ENCODE data around the gene MBD3L5. TPM values are rescaled to one million over a fixed set of nuclear protein-coding genes. Genes with fewer than 3 reads are reported as not detected.

MBD3L5 gene
- total and polyA plus RNA-seq, 7 experiments from 2014 or later: not detected

DNA sequence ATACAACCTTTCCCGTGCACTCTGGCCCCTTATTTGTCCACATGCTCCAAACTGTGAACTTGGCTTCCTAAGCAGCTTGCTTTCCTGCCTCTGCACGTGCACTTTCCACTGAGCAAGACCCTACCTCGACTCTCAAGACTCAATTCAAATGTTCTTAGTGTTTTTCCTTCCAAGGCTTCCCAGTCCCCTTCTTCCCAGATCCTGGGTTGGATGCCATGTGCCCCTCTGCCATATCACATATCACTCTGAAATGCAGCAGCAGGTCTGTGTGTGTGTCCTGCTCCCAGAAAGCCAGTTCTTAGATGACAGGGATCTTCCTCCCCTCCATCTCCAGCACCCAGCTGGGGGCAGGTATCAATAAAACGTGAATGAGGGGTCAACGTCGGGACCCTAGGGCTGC, 42.2 kb downstream of the MBD3L5 start:
- Histone ChIP-seq H3K36me3 (ENCODE audit: control insufficient read depth in 2 of 3, insufficient read depth in 3 of 3, low read length in 3 of 3) (peaks cover 32 to 69% (median 40%) of the 10 kb centered on the region in 3 experiments), H3K27me3 (ENCODE audit: control insufficient read depth in 2 of 2, insufficient read depth in 2 of 2, low read length in 2 of 2) (no peaks in the 10 kb centered on the region), H3K4me1 (ENCODE audit: control insufficient read depth in 2 of 2, insufficient read depth in 2 of 2, low read length in 2 of 2) (peaks cover 14% of the 10 kb centered on the region in 2 donors), H3K9me3 (ENCODE audit: control insufficient read depth in 2 of 3, low read length in 3 of 3) (peaks cover 0 to 14% (median 7%) of the 10 kb centered on the region in 3 experiments), H3K4me3 (ENCODE audit: low read length) (no peak overlapping the region), H3K27ac (ENCODE audit: low read depth, low read length) (no peak overlapping the region)
- intact Hi-C loops (cut with micrococcal nuclease): no loop called here
- Mint-ChIP-seq H3K27ac (peak overlapping the region in 5 of 9 donors; percentile 27 to 75 (median 38)), H3K9me3 (peaks cover 0 to 27% (median 16%) of the 10 kb centered on the region in 11 donors), H3K27me3 (no peaks in the 10 kb centered on the region), H3K4me1 (peaks cover 7 to 43% (median 21%) of the 10 kb centered on the region in 7 donors), H3K4me3 (peak overlapping the region in 9 of 10 donors; percentile 21 to 81 (median 59)), H3K36me3 (peaks cover 7 to 63% (median 44%) of the 10 kb centered on the region in 5 donors)
- ChIA-PET POLR2A (interaction anchor here (1.2 to 1.7 kb wide), 2 partner anchors 14 to 20 kb away, joined by 3 to 4 read pairs; no protein-coding TSS in a partner anchor), CTCF (no interaction called here)
- ATAC-seq (no peak), DNase-seq (no peak)

DNA sequence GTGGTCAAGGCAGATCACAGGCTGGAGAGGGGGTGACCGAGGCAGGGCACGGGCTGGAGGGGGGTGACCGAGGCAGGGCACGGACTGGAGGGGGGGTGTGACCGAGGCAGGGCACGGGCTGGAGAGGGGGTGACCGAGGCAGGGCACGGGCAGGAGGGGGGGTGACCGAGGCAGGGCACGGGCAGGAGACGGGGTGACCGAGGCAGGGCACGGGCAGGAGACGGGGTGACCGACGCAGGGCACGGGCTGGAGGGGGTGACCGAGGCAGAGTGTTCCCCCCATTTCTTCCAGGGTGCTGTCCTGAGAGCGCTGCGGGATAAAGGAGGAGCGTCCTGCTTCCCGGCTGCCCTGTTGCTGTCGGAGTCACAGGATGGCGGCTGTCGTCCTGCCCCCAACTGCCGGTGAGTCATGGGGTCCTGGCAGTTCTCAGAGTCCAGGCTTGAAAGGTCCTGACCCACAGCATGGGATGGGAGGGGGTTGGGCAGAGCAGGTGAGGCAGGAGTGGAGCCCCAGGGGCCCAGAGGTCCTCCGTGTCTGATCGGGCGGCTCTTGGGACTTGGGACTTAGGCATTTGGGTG, 44.4 kb downstream of the MBD3L5 start:
- ChIA-PET POLR2A (interaction anchor here (0.7 kb wide), 1 partner anchor 1376 kb away, joined by 4 read pairs; no protein-coding TSS in a partner anchor), CTCF (no interaction called here)
- H3K4me1 Mint-ChIP-seq: peaks cover 7 to 30% (median 16%) of the 10 kb centered on the region in 7 donors
- intact Hi-C loops (cut with micrococcal nuclease): no loop called here
- H3K27me3 Mint-ChIP-seq: no peaks in the 10 kb centered on the region
- H3K27ac ChIP-seq (ENCODE audit: low read depth, low read length): no peak overlapping the region
- ATAC-seq: no peak
- H3K9me3 Mint-ChIP-seq: peaks cover 4 to 50% (median 39%) of the 10 kb centered on the region in 11 donors
- peaks cover 7 to 9% of the 10 kb centered on the region in 2 donors for H3K4me1 ChIP-seq (ENCODE audit: control insufficient read depth in 2 of 2, insufficient read depth in 2 of 2, low read length in 2 of 2)
- peak overlapping the region in 1 of 9 donors; percentile 48 for H3K27ac Mint-ChIP-seq
- no peak for DNase-seq
- no peak overlapping the region for H3K4me3 Mint-ChIP-seq
- peaks cover 26 to 83% (median 65%) of the 10 kb centered on the region in 5 donors for H3K36me3 Mint-ChIP-seq
- peaks cover 0 to 36% (median 11%) of the 10 kb centered on the region in 3 experiments for H3K9me3 ChIP-seq (ENCODE audit: control insufficient read depth in 2 of 3, low read length in 3 of 3)
- no peaks in the 10 kb centered on the region for H3K27me3 ChIP-seq (ENCODE audit: control insufficient read depth in 2 of 2, insufficient read depth in 2 of 2, low read length in 2 of 2)
- H3K4me3 ChIP-seq (ENCODE audit: low read length): no peak overlapping the region
- H3K36me3 ChIP-seq (ENCODE audit: control insufficient read depth in 2 of 3, insufficient read depth in 3 of 3, low read length in 3 of 3): peaks cover 52 to 86% (median 61%) of the 10 kb centered on the region in 3 experiments

DNA sequence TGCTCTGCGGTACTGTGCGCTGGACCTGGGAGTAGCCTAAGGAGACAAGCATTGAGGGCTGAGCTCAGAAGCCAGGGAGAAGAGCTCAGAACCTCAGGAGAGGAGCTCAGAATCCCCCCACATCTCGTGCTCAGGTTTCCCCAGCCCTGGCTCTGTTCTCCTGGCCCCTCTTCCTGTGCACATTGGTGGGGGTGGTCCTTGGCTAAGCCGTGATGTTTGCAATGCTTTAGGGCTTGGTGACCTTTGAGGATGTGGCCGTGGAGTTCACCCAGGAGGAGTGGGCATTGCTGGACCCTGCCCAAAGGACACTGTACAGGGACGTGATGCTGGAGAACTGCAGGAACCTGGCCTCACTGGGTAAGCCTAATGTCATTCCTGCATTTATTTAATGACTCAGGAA, 45.8 kb downstream of the MBD3L5 start:
- DNase-seq (no peak), ATAC-seq (no peak)
- H3K4me1 ChIP-seq (ENCODE audit: control insufficient read depth in 2 of 2, insufficient read depth in 2 of 2, low read length in 2 of 2): peaks cover 0 to 3% of the 10 kb centered on the region in 2 donors
- H3K36me3 Mint-ChIP-seq: peaks cover 26 to 90% (median 76%) of the 10 kb centered on the region in 5 donors
- H3K27me3 Mint-ChIP-seq: no peaks in the 10 kb centered on the region
- H3K4me1 Mint-ChIP-seq: peaks cover 6 to 17% (median 10%) of the 10 kb centered on the region in 7 donors
- no peaks in the 10 kb centered on the region for H3K27me3 ChIP-seq (ENCODE audit: control insufficient read depth in 2 of 2, insufficient read depth in 2 of 2, low read length in 2 of 2)
- no peak overlapping the region for H3K4me3 Mint-ChIP-seq
- H3K36me3 ChIP-seq (ENCODE audit: control insufficient read depth in 2 of 3, insufficient read depth in 3 of 3, low read length in 3 of 3): peaks cover 59 to 92% (median 73%) of the 10 kb centered on the region in 3 experiments
- no peak overlapping the region for H3K4me3 ChIP-seq (ENCODE audit: low read length)
- peaks cover 4 to 63% (median 51%) of the 10 kb centered on the region in 11 donors for H3K9me3 Mint-ChIP-seq
- H3K27ac ChIP-seq (ENCODE audit: low read depth, low read length): no peak overlapping the region
- no peak overlapping the region for H3K27ac Mint-ChIP-seq
- CTCF ChIA-PET: no interaction called here
- H3K9me3 ChIP-seq (ENCODE audit: control insufficient read depth in 2 of 3, low read length in 3 of 3): peaks cover 6 to 50% (median 25%) of the 10 kb centered on the region in 3 experiments
- intact Hi-C loops (cut with micrococcal nuclease): no loop called here
- POLR2A ChIA-PET: interaction anchor here (1.4 kb wide), 1 partner anchor 23 kb away, joined by 5 read pairs; no protein-coding TSS in a partner anchor

DNA sequence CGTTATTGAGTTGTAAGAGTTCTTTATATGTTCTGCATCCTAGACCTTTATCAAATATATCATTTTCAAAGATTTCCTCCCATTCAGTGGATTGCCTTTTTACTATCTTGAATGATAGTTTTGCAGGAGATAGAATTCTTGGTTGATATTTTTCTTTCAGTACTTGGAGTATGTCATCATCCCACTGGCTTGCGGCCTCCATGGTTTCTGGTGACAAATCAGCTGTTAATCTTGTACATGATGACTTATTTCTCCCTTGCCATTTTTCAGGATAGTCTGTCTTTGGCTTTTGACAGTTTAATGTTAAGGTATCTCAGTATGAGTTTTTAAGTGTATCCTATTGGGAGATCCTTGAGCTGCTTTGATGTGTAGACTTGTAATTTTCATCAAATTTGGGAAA, 47.6 kb downstream of the MBD3L5 start:
- Histone ChIP-seq H3K4me3 (ENCODE audit: low read length) (no peak overlapping the region), H3K9me3 (ENCODE audit: control insufficient read depth in 2 of 3, low read length in 3 of 3) (peaks cover 24 to 69% (median 40%) of the 10 kb centered on the region in 3 experiments), H3K36me3 (ENCODE audit: control insufficient read depth in 2 of 3, insufficient read depth in 3 of 3, low read length in 3 of 3) (peaks cover 73 to 98% (median 85%) of the 10 kb centered on the region in 3 experiments), H3K27ac (ENCODE audit: low read depth, low read length) (no peak overlapping the region), H3K4me1 (ENCODE audit: control insufficient read depth in 2 of 2, insufficient read depth in 2 of 2, low read length in 2 of 2) (no peaks in the 10 kb centered on the region), H3K27me3 (ENCODE audit: control insufficient read depth in 2 of 2, insufficient read depth in 2 of 2, low read length in 2 of 2) (no peaks in the 10 kb centered on the region)
- Mint-ChIP-seq H3K9me3 (peaks cover 6 to 82% (median 56%) of the 10 kb centered on the region in 11 donors), H3K36me3 (peaks cover 26 to 96% (median 84%) of the 10 kb centered on the region in 5 donors), H3K4me1 (peaks cover 0 to 8% (median 3%) of the 10 kb centered on the region in 7 donors), H3K4me3 (peak overlapping the region in 1 of 10 donors; percentile 18), H3K27me3 (no peaks in the 10 kb centered on the region), H3K27ac (peak overlapping the region in 1 of 9 donors; percentile 19)
- DNase-seq: peak in 1 of 9 donors; percentile 25
- intact Hi-C loops (cut with micrococcal nuclease): no loop called here
- ChIA-PET CTCF (interaction anchor here (0.6 to 0.7 kb wide), 2 partner anchors 9 to 921 kb away, joined by 3 to 4 read pairs; no protein-coding TSS in a partner anchor), POLR2A (interaction anchor here (0.6 to 1.7 kb wide), 3 partner anchors 8 to 555 kb away, joined by 4 to 6 read pairs (median 5); partner anchors contain the start of gene ZNF557)
- ATAC-seq: no peak

Other genes starting within 250 kb of the MBD3L5 start
- 10 to 100 TPM in 2 of 5 experiments, 1 to 10 TPM in 3; 7.1 to 31.7 (median 9.1) TPM for gene ADGRE1, start 143.0 kb upstream of the MBD3L5 start, total RNA-seq
- 10 to 100 TPM in 1 of 2 donors, 1 to 10 TPM in 1; 4.2 to 14.3 TPM for gene ADGRE1, start 143.0 kb upstream of the MBD3L5 start, polyA plus RNA-seq
- gene MBD3L2B, start 9.1 kb upstream of the MBD3L5 start, total RNA-seq: not detected
- gene MBD3L2B, start 9.1 kb upstream of the MBD3L5 start, polyA plus RNA-seq: not detected
- not detected for gene MBD3L4, start 9.6 kb downstream of the MBD3L5 start, total RNA-seq
- not detected for gene MBD3L4, start 9.6 kb downstream of the MBD3L5 start, polyA plus RNA-seq
- not detected for gene MBD3L2, start 18.7 kb downstream of the MBD3L5 start, total RNA-seq
- not detected for gene MBD3L2, start 18.7 kb downstream of the MBD3L5 start, polyA plus RNA-seq
- not detected for gene MBD3L3, start 28.1 kb downstream of the MBD3L5 start, total RNA-seq
- gene MBD3L3, start 28.1 kb downstream of the MBD3L5 start, polyA plus RNA-seq: not detected
- gene ZNF557, start 39.1 kb downstream of the MBD3L5 start, total RNA-seq: 10 to 100 TPM; 11.7 to 36.2 (median 20.0) TPM
- 10 to 100 TPM in 1 of 2 donors, 1 to 10 TPM in 1; 5.4 to 14.0 TPM for gene ZNF557, start 39.1 kb downstream of the MBD3L5 start, polyA plus RNA-seq

All from naive thymus-derived CD4-positive, alpha-beta T cell (primary cell).